ENCODE results near the gene CLK1.

The CLK1 gene

GRCh38 chr2:200864176-200865034 lies at the start of gene CLK1:
CLK1 (minus strand) TSS chr2:200864658; CDS start chr2:200861862, 2,796 bp downstream.
- peak within 1 kb of the TSS; percentile 87 for H3K4me3 ChIP-seq
- peak; percentile 98 for DNase-seq (ENCODE audit: low spot score)
- H3K27ac ChIP-seq, result peak within 1 kb of the TSS; percentile 98 to 100
- no peak for TF ChIP-seq CTCF (IDR thresholded peaks at IDR 0.05)

- H3K27ac ChIP-seq, result no peak overlapping the region
- DNase-seq (ENCODE audit: low spot score), result no peak
- H3K4me3 ChIP-seq, result no peak overlapping the region
- TF ChIP-seq CTCF (IDR thresholded peaks at IDR 0.05), result no peak
Measured at GRCh38 chr2:200913654-200914053, 49.2 kb upstream of the CLK1 start.

- no peak for TF ChIP-seq CTCF (IDR thresholded peaks at IDR 0.05)
- Histone ChIP-seq H3K27ac (no peak overlapping the region), H3K4me3 (no peak overlapping the region)
- DNase-seq (ENCODE audit: low spot score), result no peak
Measured at GRCh38 chr2:200909958-200910357, 45.5 kb upstream of the CLK1 start.

DNA sequence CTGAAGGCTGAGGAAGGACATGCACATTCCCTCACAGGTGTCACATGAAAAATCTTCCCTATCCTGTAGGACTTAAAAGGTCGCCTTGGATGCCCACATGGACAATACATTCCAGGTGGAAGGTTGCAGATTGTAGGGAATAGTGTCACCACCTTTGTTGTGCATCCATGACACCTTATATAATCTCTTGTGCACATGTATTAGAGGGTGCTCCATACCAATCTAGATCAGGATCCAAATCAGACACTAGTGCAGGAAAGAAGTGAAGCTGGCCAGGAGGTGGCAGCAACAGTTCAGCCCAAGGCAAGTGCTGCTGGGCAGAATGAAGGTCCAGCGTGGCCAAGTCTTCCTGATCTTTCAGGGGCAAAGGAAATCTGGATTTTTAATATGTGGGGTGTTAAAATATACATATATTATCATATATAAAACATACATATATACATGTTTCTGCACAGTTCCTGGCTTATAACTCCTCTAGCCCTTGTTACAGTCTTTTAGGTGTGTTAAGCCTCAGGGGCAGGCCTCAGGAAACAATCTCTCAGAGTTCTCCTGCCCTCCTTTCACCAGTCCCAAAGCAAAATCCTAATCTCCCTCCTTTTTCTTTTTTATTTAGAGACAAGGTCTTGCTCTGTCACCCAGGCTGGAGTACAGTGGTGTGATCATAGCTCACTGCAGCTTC lies 41.3 kb upstream of the CLK1 start:
- peak; percentile 33 for TF ChIP-seq CTCF (IDR thresholded peaks at IDR 0.05)
- H3K4me3 ChIP-seq, result no peak overlapping the region
- no peak for DNase-seq (ENCODE audit: low spot score)
- no peak overlapping the region for H3K27ac ChIP-seq

GRCh38 chr2:200901459-200902072 lies 37.1 kb upstream of the CLK1 start:
- peak; percentile 44 for TF ChIP-seq CTCF (IDR thresholded peaks at IDR 0.05)
- Histone ChIP-seq H3K27ac (no peak overlapping the region), H3K4me3 (no peak overlapping the region)
- no peak for DNase-seq (ENCODE audit: low spot score)

DNA sequence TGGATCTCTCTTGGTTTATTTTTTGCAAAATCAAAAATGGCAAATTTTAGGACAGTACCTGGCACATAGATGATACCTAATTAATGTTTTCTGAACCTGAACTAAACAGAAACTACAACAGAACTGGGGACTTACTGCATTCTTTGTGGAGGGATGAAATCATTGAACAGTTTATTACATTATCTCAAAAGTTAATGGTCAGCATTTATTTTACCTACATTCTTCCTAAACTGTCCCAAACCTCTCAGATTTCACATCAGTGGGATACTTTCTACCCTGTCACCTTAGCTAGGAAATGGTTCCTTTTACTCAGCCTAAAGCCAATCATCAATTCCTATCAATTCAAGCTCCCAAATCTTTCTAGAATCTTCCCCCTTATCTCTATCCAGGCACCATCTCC lies 35.0 kb upstream of the CLK1 start:
- DNase-seq (ENCODE audit: low spot score), result no peak
- TF ChIP-seq CTCF (IDR thresholded peaks at IDR 0.05), result no peak
- H3K4me3 ChIP-seq, result no peak overlapping the region
- no peak overlapping the region for H3K27ac ChIP-seq
